Natural killer cell treated with Interleukin-12 subunit alpha and Interleukin-12 subunit beta and Interleukin-15 and Interleukin-18, amount 100 ng/mL, for 72 hours (primary cell): ENCODE results near the gene FKBP8. TPM values are rescaled to one million over a fixed set of nuclear protein-coding genes. Genes with fewer than 3 reads are reported as not detected.
"Not testable (repeated sequence)": the region's sequence is repeated elsewhere in the genome, so short reads cannot be mapped to it uniquely, and the experiment has no call there.

Source experiments
- ATAC-seq, 2 donors: fragments of 150-1000 bp; cut with Tn5 transposase in 1 of 2; sonication (Bioruptor Pico), chemical (Tn5 transposase) in 1 of 2; 2 replicates each; pipeline ENCODE4 v1.10.0; 2021
- DNase-seq: peaks from one replicate; pipeline ENCODE4 v3.0.0; 2022; ENCODE audit warnings: low spot score
- H3K27ac Mint-ChIP-seq, 2 donors: 1 replicate in 1 of 2; 2 replicates in 1 of 2; pipeline ENCODE4 v1.8.0; 2022; ENCODE audit warnings: mixed read lengths in 2 of 2, mild to moderate bottlenecking in 1 of 2, moderate library complexity in 1 of 2
- H3K27me3 Mint-ChIP-seq, 2 donors: 1 replicate in 1 of 2; 2 replicates in 1 of 2; pipeline ENCODE4 v1.8.0; 2022; ENCODE audit warnings: mixed read lengths in 2 of 2
- H3K36me3 Mint-ChIP-seq: one replicate; pipeline ENCODE4 v1.8.0; 2022; ENCODE audit warnings: mixed read lengths
- H3K4me1 Mint-ChIP-seq, 2 donors: 1 replicate in 1 of 2; 2 replicates in 1 of 2; pipeline ENCODE4 v1.8.0; 2022; ENCODE audit warnings: low read depth in 2 of 2, mixed read lengths in 2 of 2, mild to moderate bottlenecking in 1 of 2
- H3K4me3 Mint-ChIP-seq: one replicate; pipeline ENCODE4 v1.8.0; 2022; ENCODE audit warnings: mixed read lengths
- H3K9me3 Mint-ChIP-seq: 2 replicates; pipeline ENCODE4 v1.8.0; 2022; ENCODE audit warnings: mixed read lengths
- total RNA-seq, 2 donors: library from RNA; stranded (reverse); gene quantifications; one replicate each; pipeline ENCODE4 v1.2.3, GENCODE V29; 2022

FKBP8 gene
- total RNA-seq, result 100 to 1,000 TPM; 199 to 208 TPM

- Mint-ChIP-seq H3K36me3 (no peaks in the 10 kb centered on the region), H3K4me3 (peak within 1 kb of the TSS; percentile 92), H3K4me1 (peaks cover 24 to 26% of the 10 kb centered on the region in 2 donors), H3K27me3 (no peaks in the 10 kb centered on the region), H3K27ac (peak within 1 kb of the TSS; percentile 85 to 93), H3K9me3 (no peaks in the 10 kb centered on the region)
- DNase-seq (peak; percentile 94), ATAC-seq (peak; percentile 98 to 99)
Observed at GRCh38 chr19:18542941-18543813, at the start of gene FKBP8. Gene FKBP8 (minus strand): TSS chr19:18543573. CDS start chr19:18541970, 1,603 bp downstream.

- peaks cover 30 to 34% of the 10 kb centered on the region in 2 donors for H3K4me1 Mint-ChIP-seq
- not testable (repeated sequence) for ATAC-seq, H3K36me3 Mint-ChIP-seq, H3K4me3 Mint-ChIP-seq, H3K27me3 Mint-ChIP-seq, H3K9me3 Mint-ChIP-seq, DNase-seq, H3K27ac Mint-ChIP-seq
Observed at GRCh38 chr19:18592732-18593131, 49.4 kb upstream of the FKBP8 start.

GRCh38 chr19:18591735-18592385, 48.5 kb upstream of the FKBP8 start:
- peaks cover 33 to 35% of the 10 kb centered on the region in 2 donors for H3K4me1 Mint-ChIP-seq

GRCh38 chr19:18590273-18591272, 47.2 kb upstream of the FKBP8 start:
- H3K36me3 Mint-ChIP-seq, result no peaks in the 10 kb centered on the region
- H3K27ac Mint-ChIP-seq, result peak overlapping the region; percentile 75 to 96
- H3K27me3 Mint-ChIP-seq, result no peaks in the 10 kb centered on the region
- H3K9me3 Mint-ChIP-seq, result no peaks in the 10 kb centered on the region
- ATAC-seq, result no peak
- peaks cover 29 to 33% of the 10 kb centered on the region in 2 donors for H3K4me1 Mint-ChIP-seq
- no peak for DNase-seq
- peak overlapping the region; percentile 96 for H3K4me3 Mint-ChIP-seq

More at GRCh38 chr19:18591735-18592385, 48.5 kb upstream of the FKBP8 start:
- H3K27me3 Mint-ChIP-seq, result peaks cover 0 to 4% of the 10 kb centered on the region in 2 donors
- DNase-seq, result no peak
- no peak overlapping the region for H3K4me3 Mint-ChIP-seq
- H3K36me3 Mint-ChIP-seq, result no peaks in the 10 kb centered on the region
- H3K27ac Mint-ChIP-seq, result no peak overlapping the region
- no peaks in the 10 kb centered on the region for H3K9me3 Mint-ChIP-seq
- no peak for ATAC-seq

- peak; percentile 78 for DNase-seq
- H3K36me3 Mint-ChIP-seq, result no peaks in the 10 kb centered on the region
- peak overlapping the region; percentile 75 to 96 for H3K27ac Mint-ChIP-seq
- peak; percentile 68 to 73 for ATAC-seq
- H3K4me3 Mint-ChIP-seq, result peak overlapping the region; percentile 96
- no peaks in the 10 kb centered on the region for H3K9me3 Mint-ChIP-seq
- H3K27me3 Mint-ChIP-seq, result no peaks in the 10 kb centered on the region
- H3K4me1 Mint-ChIP-seq, result peaks cover 23 to 34% of the 10 kb centered on the region in 2 donors
Observed at GRCh38 chr19:18589380-18590272, 46.3 kb upstream of the FKBP8 start.

- H3K36me3 Mint-ChIP-seq, result no peaks in the 10 kb centered on the region
- peak within 1 kb of the TSS; percentile 96 for H3K4me3 Mint-ChIP-seq
- H3K9me3 Mint-ChIP-seq, result no peaks in the 10 kb centered on the region
- H3K27ac Mint-ChIP-seq, result peak within 1 kb of the TSS; percentile 94 to 96
- H3K4me1 Mint-ChIP-seq, result peaks cover 25 to 31% of the 10 kb centered on the region in 2 donors
- DNase-seq (peak; percentile 90), ATAC-seq (peak; percentile 91 to 93)
- no peaks in the 10 kb centered on the region for H3K27me3 Mint-ChIP-seq
Observed at GRCh38 chr19:18588611-18589379, 45.4 kb upstream of the FKBP8 start, which contains the start of gene REX1BD. Gene REX1BD (plus strand): TSS chr19:18588798. CDS start chr19:18588802, 4 bp downstream.

- no peaks in the 10 kb centered on the region for H3K9me3 Mint-ChIP-seq
- peaks cover 22 to 27% of the 10 kb centered on the region in 2 donors for H3K4me1 Mint-ChIP-seq
- peak overlapping the region; percentile 94 to 96 for H3K27ac Mint-ChIP-seq
- no peak for DNase-seq
- H3K36me3 Mint-ChIP-seq, result no peaks in the 10 kb centered on the region
- no peaks in the 10 kb centered on the region for H3K27me3 Mint-ChIP-seq
- H3K4me3 Mint-ChIP-seq, result peak overlapping the region; percentile 96
- peak in 1 of 2 donors; percentile 0 for ATAC-seq
Observed at GRCh38 chr19:18587962-18588610, 44.7 kb upstream of the FKBP8 start.

- no peaks in the 10 kb centered on the region for H3K36me3 Mint-ChIP-seq
- DNase-seq (no peak), ATAC-seq (no peak)
- H3K4me1 Mint-ChIP-seq, result peaks cover 22 to 27% of the 10 kb centered on the region in 2 donors
- no peaks in the 10 kb centered on the region for H3K9me3 Mint-ChIP-seq
- no peaks in the 10 kb centered on the region for H3K27me3 Mint-ChIP-seq
- peak overlapping the region; percentile 96 for H3K4me3 Mint-ChIP-seq
- peak overlapping the region; percentile 94 to 96 for H3K27ac Mint-ChIP-seq
Observed at GRCh38 chr19:18587561-18587960, 44.2 kb upstream of the FKBP8 start.

GRCh38 chr19:18586306-18586705, 42.9 kb upstream of the FKBP8 start:
- H3K36me3 Mint-ChIP-seq, result no peaks in the 10 kb centered on the region
- no peaks in the 10 kb centered on the region for H3K9me3 Mint-ChIP-seq
- H3K4me1 Mint-ChIP-seq, result peaks cover 22 to 27% of the 10 kb centered on the region in 2 donors
- H3K27ac Mint-ChIP-seq, result no peak overlapping the region
- ATAC-seq, result no peak
- no peak for DNase-seq
- H3K27me3 Mint-ChIP-seq, result no peaks in the 10 kb centered on the region
- no peak overlapping the region for H3K4me3 Mint-ChIP-seq

GRCh38 chr19:18580311-18580710, 36.9 kb upstream of the FKBP8 start:
- no peaks in the 10 kb centered on the region for H3K27me3 Mint-ChIP-seq
- DNase-seq (peak; percentile 8), ATAC-seq (no peak)
- H3K4me1 Mint-ChIP-seq, result peaks cover 2 to 3% of the 10 kb centered on the region in 2 donors
- no peak overlapping the region for H3K4me3 Mint-ChIP-seq
- H3K9me3 Mint-ChIP-seq, result no peaks in the 10 kb centered on the region
- no peak overlapping the region for H3K27ac Mint-ChIP-seq
- no peaks in the 10 kb centered on the region for H3K36me3 Mint-ChIP-seq

GRCh38 chr19:18577365-18577914, 34.1 kb upstream of the FKBP8 start:
- Mint-ChIP-seq H3K27ac (no peak overlapping the region), H3K9me3 (no peaks in the 10 kb centered on the region), H3K27me3 (no peaks in the 10 kb centered on the region), H3K36me3 (peaks cover 6% of the 10 kb centered on the region), H3K4me1 (peaks cover 10 to 18% of the 10 kb centered on the region in 2 donors), H3K4me3 (no peak overlapping the region)
- ATAC-seq (no peak), DNase-seq (peak; percentile 23)
